NB4 (cell line): ENCODE data around the gene HPGDS.
"Not testable (repeated sequence)": the region's sequence is repeated elsewhere in the genome, so short reads cannot be mapped to it uniquely, and the experiment has no call there.

ENCODE experiments used
- CTCF ChIP-seq: IDR thresholded peaks from one replicate; pipeline ENCODE4 v1.5.1; 2012; ENCODE audit warnings: low read depth, low read length
- MAX ChIP-seq: IDR thresholded peaks from 2 replicates; pipeline ENCODE4 v1.6.1; 2011; ENCODE audit warnings: low read depth, low read length
- MYC ChIP-seq: IDR thresholded peaks from 2 replicates; pipeline ENCODE4 v1.6.1; 2011; ENCODE audit warnings: low read depth, low read length
- POLR2A ChIP-seq: IDR thresholded peaks from 2 replicates; pipeline ENCODE4 v1.6.1; 2011; ENCODE audit warnings: mild to moderate bottlenecking; ENCODE audit not compliant: insufficient read length; ENCODE audit errors: extremely low read depth

- TF ChIP-seq POLR2A, CTCF, MAX, MYC: not testable (repeated sequence)
Observed at GRCh38 chr4:94382891-94383290, 40.3 kb upstream of the HPGDS start.
